NCI-H446 treated with DMSO at 0.1 percent for 48 hours (cell line): ENCODE measurements around the gene HSPB1.
"Not testable (repeated sequence)": the region's sequence is repeated elsewhere in the genome, so short reads cannot be mapped to it uniquely, and the experiment has no call there.

Experiments used
- DNase-seq: peaks from one replicate; lab custom pipeline; 2025; lab: John Stamatoyannopoulos, UW

HSPB1 gene

DNA sequence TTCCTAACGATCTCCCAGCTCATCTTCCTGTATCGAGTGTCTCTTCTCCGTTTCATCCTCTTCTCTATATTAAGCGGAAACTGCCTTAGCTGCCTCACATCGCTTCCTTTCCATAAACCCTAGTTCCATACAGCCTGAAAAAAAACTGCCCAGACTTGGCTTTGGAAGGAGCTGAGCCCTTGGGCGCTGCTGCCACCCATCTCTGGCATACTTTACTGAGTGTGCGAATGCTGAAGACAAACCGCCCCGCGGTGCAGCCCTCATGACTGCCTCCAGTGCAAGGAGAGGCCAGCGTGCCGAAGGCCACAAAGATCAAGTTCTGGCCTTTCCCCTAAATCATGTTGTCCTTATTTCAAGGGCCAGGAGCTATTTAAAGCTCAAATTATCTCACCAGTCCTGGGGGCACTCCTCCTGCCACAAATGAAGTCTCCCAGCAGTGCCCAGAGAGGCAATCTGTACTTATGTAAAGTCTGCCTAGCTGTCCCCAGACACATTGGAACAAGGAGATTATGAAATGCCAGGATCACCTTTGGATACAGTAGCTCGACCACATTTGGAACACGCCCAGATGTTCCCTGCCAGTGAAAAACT lies 31.1 kb downstream of the HSPB1 start:
- DNase-seq: no peak

DNA sequence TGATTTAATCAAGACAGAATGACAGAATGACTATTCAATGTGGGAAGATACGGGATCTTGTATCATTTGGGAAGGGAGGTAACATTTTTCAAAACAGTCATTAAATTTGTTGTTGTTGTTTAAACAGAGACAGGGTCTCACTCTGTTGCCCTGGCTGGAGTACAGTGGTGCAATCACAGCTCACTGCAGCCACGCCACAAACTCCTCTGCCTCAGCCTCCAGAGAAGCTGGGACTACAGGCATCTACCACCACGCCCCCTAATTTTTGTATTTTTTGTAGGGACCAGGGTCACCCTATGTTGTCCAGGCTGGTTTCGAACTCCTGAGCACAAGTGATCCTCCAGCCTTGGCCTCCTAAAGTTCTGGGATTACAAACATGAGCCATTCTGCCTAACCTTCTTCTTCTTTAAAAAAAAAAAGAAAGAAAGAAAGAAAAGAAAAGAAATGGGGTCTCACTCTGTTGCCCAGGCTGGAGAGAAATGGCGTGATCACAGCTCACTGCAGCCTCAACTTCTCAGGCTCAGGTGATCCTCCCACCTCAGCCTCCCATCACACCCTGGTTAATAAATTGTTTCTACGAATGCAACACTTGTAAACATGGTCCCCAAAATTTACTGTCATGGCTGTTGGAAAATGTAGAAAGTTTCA lies 32.0 kb downstream of the HSPB1 start:
- no peak for DNase-seq

DNA sequence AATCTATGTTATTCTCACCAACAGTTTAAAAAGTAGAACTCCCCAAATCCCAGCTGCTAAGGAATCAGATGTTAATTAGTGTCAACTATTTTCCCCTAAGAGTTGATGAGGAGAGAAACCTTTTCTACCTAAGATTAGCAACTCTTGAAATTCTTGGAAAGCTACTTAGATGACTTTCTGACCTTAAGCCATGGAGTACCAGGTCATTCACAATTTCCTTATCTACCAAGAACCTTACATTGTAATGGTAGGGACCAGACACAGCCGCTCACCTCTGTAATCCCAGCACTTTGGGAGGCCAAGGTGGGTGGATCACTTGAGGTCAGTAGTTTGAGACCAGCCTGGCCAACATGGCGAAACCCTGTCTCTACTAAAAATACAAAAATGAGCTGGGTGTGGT lies 32.9 kb downstream of the HSPB1 start:
- not testable (repeated sequence) for DNase-seq

DNA sequence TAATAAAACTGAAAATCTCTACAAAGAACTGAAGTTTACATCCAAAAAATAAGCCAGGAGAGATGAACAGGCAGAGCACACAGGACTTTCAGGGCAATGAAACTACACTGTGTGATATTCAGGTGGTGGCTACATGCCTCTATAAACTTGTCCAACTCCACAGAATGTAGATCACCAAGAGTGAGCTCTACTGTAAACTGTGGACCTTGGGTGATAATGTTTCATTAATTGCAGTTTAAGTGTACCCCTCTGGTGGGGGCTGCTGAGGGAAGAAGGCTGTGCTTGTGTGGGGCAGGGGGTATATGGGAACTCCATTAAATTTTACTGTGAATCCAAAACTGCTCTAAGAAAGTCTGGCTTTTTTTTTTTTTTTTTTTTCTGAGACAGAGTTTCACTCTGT lies 33.6 kb downstream of the HSPB1 start:
- DNase-seq: no peak

DNA sequence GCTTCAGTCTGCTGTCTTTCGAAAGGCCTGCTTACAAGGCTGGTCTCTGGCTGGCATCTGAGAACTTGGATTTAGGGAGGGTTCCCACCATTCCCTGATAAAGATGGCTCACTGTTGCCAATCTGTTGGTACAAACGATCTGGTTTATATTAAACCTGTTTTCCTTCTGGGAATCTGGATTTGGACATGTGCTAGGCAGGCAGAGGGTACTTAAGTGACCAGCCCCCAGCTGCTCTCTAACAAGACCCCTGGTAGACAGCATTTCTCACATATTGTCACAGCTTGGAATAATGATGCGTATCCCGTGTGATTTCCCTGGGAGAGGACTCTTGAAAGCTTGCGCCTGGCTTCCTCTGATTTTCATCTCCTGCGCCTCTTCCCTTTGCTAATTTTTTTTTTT lies 34.7 kb downstream of the HSPB1 start:
- no peak for DNase-seq

DNA sequence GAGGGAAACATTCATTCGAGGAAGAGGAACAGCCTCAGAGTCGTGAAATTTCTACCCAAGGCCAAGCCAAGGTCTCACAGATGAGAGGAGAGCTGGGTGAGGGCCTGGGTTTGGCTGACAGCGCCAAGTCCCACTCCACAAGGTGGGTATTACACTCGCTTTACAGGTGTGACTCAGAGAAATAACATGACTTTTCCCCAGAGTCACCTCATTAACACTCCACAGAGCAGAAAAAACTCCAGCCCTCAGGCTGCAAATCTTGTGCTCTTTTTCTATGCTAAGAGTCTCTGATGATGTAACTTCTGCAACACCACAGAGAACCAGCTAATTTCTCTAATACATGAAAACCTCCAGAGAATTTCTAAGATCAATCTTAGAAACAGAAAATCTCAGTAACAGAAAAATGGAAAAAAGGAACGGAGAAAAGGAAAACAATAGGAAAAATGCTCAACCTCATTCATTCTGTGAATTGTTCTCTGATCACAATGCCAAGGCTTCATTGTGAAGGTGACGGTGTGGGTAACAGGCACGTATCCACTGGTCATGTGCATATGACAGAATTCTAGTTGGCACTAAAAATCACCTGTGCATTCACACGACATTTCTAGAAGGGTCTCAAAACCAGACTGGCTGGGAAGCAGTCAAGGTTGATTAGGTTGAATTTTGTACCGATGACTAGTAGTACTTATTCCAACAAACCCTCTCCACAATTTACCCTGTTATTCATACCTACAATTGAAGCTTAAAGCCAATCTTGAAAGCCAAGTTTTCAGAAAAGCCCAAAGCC lies 36.0 kb downstream of the HSPB1 start:
- no peak for DNase-seq

DNA sequence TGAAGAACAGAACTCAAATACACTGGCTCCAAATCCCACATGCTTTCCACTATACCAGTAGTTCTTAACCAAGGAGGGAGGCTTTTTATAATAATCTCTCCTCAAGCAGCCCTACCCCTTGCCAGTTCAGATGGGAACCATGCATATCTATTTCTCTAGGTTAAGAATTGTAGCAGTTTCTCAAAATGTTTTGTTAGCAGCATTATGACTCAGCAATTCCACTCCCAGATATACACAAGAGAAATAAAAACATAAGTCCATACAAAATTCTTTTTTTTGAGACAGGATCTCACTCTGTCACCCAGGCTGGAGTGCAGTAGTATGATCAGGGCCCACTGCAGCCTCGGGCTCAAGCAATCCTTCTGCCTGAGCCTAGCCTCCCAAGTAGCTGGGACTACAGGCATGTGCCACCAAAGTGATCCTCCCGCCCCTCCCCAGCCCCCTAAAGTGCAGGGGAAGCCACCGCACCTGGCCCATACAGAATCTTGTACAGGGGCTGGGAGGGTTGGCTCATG lies 38.2 kb downstream of the HSPB1 start:
- no peak for DNase-seq

DNA sequence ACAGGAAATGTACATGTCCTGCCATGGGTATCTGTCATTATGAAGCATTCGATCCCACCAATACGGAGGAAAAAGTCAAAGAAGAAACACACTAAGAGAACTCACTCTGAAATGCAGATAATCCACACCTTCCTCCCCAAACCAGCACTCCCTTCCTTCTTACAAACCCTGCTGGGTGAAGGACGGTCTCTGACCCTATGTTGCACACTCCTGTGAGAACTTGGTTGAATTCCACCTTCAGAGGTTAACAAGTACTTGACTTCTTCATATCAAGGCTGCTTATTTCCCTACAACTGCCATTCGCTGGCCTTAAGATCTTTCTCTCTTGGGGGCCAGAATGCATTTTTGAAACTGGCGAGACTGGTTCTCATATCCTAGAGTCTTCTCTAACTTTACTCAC lies 39.7 kb downstream of the HSPB1 start:
- DNase-seq: no peak

DNA sequence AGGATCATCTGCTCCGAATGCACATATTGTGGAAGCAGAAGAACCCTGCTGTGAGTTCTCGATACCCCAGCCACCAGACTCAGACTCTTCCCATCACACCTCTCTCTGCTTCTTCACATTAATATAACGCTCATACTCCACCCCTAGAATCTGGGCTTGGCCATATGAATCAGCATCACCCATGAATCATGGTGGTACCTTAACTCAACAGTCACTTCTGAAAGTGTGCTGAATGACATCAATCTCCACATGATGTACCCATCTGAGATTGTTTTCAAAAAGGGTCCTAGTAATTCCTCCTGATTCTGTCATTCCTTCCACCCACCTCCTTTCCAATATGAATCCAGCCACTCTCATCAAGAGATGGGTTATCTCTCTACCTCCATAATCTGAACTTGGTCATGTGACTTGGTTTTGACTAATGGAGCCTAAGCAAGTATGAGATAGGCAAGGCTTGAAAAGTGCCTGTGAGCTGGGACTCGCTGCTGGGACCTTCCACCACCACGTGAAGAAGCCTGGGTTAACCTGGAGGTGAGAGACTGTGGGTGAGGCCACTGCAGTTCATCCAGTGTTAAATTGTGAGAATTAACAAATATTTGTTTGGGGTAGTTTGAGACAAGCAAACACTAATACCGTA lies 40.9 kb downstream of the HSPB1 start:
- no peak for DNase-seq

DNA sequence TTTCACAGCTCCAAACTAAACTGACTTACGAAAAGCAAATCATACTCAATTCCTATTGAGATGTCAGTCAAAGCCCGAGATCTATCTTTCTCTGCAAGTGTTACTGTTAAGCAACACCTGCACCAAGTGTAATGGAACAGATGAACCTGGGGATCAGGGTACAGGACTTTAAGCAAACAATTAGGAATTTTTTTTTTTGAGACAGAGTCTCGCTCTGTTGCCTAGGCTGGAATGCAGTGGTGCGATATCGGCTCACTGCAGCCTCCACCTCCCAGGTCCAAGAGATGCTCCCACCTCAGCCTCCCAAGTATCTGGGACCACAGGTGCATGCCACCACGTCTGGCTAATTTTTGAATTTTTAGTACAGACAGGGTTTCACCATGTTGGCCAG lies 41.5 kb downstream of the HSPB1 start:
- DNase-seq: no peak

DNA sequence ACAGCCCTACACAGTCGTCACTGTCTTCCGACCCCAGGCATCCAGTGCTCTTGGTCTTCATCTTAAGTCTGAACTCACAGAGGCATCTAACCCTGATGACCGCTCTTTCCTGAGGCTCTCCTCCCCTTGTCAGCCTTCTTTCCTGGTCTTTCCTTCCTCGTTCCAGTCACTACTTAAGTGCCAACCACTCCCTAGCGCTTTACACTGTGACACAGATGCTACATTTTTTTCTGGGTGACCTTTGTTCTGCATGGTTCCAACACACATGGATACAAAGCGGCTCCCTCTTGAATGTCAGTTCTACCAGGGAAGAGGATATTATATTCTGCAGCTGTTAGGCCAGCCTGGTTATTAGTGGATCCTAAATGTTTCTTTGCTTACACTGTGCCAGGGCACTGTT lies 43.6 kb downstream of the HSPB1 start:
- DNase-seq: no peak

DNA sequence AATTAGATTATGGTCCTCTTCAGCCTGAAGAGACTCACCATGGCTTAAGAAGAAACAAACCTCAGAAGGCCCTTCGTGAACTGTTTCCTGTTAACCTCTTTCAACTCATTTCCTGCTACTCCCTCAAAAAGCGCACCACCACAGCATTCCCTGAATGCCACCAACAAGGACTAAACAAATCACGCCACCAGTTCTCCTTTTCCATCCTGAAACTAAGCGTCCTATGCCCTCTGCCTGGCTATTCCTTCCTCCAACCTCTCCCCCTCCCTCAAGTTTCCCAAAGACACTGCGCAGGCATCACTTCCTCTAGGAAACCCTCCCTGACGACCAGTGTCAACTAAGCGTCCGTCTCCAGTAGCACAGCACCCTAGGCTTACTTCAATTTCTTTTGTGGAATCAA lies 44.3 kb downstream of the HSPB1 start:
- no peak for DNase-seq

DNA sequence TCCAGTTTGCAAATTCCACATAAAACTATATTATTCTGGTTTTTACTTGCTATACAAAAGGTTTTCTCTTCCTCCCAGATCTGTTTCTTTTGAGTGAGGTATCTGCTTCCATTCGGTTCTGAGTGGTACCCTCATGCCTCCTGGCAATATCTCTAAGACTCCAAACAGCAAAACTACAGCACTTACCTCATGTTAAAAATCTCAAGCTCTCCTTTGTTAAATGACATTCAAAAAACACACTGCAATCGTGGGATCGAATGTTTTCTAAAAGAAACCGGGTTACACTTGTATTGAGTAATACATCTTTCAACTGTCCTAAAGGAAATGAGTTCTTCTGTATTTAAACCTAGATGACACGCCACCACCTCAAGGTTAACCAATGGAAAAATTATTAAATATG lies 45.2 kb downstream of the HSPB1 start:
- no peak for DNase-seq

DNA sequence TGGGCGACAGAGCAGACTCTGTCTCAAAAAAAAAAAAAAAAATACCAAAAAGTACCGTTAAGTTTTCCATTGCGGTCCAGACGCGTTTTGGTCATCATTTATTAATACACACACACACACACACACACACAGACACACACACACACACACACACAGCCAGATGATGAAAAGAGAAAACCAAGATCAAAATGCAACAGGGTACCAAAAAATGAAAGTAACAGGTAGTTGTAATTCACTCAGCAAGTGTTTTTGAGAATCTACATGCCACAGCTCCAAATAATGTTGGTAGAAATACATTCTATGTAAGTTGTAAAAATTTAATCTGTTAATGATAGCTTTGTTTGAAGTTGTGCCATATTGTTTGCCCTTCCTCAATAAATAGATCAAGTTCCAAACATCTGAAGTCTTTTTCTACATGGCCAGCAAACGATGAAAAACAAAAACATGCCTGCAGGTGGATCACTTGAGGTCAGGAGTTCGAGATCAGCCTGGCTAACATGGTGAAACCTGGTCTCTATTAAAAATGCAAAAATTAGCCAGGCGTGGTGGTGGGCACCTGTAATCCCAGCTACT lies 46.9 kb downstream of the HSPB1 start:
- DNase-seq: no peak

DNA sequence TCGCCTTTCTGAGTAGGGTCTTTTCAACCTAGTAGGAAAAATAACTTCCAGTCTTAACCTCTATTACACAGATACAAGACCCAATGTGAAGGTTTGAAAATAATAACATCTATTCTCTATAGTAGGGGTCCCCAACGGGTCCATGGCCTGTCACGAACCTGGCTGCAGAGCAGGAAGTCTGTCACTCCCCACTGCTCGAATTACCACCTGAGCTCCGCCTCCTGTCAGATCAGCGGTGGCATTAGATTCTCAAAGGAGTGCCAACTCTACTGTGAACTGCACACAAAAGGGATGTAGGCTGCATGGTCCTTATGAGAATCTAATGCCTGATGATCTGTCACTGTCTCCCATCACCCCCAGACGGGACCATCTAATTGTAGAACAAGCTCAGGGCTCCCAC lies 48.9 kb downstream of the HSPB1 start:
- no peak for DNase-seq

DNA sequence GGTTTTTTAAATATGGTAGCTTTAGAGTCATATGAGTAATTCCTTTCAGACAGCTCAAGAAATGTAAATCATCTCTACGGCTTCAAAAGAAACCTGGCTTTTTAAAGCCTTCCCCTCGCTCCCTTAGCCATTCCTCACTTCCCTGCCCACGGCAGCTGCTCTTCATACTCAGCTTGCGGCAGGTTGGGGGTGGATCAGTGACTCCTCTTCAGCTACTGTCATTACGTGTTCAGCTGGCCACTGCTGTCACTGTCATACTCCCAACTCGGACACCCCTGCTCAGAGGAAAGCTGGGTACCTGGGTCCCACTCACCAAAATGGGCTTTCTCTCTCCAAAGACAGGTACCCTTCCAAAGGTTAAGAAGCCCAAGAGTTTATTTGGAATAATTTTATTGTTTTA lies 49.7 kb downstream of the HSPB1 start:
- no peak for DNase-seq

DNA sequence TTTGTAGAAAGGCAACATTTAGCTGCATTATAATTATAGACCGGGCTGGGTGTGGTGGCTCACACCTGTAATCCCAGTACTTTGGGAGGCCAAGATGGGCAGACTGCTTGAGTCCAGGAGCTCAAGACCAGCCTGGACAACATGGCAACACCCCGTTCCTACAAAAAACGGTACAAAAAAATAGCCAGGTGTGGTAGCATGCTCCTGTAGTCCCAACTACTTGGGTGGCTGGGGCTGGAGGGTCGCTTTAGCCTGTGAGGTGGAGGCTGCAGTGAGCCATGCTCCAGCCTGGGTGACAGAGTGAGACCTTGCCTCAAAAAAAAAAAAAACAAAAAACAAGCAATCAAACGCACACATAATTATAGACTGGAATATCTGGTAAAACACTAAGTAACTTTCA lies 51.3 kb downstream of the HSPB1 start:
- DNase-seq: no peak
